Activated T-helper 17 cell treated with anti-CD3 and anti-CD28 coated beads, Interleukin-2, amount 50 U/mL, for 72 hours (primary cell): Measurements from ENCODE around the gene TENM4. TPM values are rescaled to one million over a fixed set of nuclear protein-coding genes. Genes with fewer than 3 reads are reported as not detected.

Experiments used
- ATAC-seq: fragments of 150-1000 bp; cut with Tn5 transposase; replicated peaks from 2 replicates; pipeline ENCODE4 v1.10.0; 2021; ENCODE audit warnings: mild to moderate bottlenecking, moderate library complexity
- H3K27ac Mint-ChIP-seq: one replicate; pipeline ENCODE4 v1.8.0; 2022; ENCODE audit warnings: mixed read lengths
- H3K27me3 Mint-ChIP-seq: one replicate; pipeline ENCODE4 v1.8.0; 2022; ENCODE audit warnings: mixed read lengths
- H3K36me3 Mint-ChIP-seq: one replicate; pipeline ENCODE4 v1.8.0; 2022; ENCODE audit warnings: low read depth, mild to moderate bottlenecking, mixed read lengths
- H3K4me1 Mint-ChIP-seq: one replicate; pipeline ENCODE4 v1.8.0; 2022; ENCODE audit warnings: mixed read lengths
- H3K4me3 Mint-ChIP-seq: one replicate; pipeline ENCODE4 v1.8.0; 2022; ENCODE audit warnings: mild to moderate bottlenecking, mixed read lengths
- H3K9me3 Mint-ChIP-seq: one replicate; pipeline ENCODE4 v1.8.0; 2022; ENCODE audit warnings: mixed read lengths
- total RNA-seq, 2 donors: library from RNA; stranded (reverse); gene quantifications; one replicate each; pipeline ENCODE4 v1.2.3, GENCODE V29; 2022

Gene TENM4
- total RNA-seq, 2 donors from 2014 or later = 0.15 TPM; not detected in 1

- Mint-ChIP-seq H3K36me3 (no peaks in the 10 kb centered on the region), H3K4me1 (no peaks in the 10 kb centered on the region), H3K4me3 (no peak overlapping the region), H3K27me3 (peaks cover 3% of the 10 kb centered on the region), H3K9me3 (no peaks in the 10 kb centered on the region), H3K27ac (no peak overlapping the region)
- ATAC-seq = no peak
These were observed 640.6 kb downstream of the TENM4 start for GRCh38 chr11:78800096-78800690.

GRCh38 chr11:78798663-78799062, 642.2 kb downstream of the TENM4 start:
- Mint-ChIP-seq H3K4me3 (no peak overlapping the region), H3K4me1 (no peaks in the 10 kb centered on the region), H3K27ac (no peak overlapping the region), H3K9me3 (no peaks in the 10 kb centered on the region), H3K27me3 (peaks cover 11% of the 10 kb centered on the region), H3K36me3 (no peaks in the 10 kb centered on the region)
- ATAC-seq = peak; percentile 57

- no peak for ATAC-seq
- H3K4me1 Mint-ChIP-seq = no peaks in the 10 kb centered on the region
- no peaks in the 10 kb centered on the region for H3K36me3 Mint-ChIP-seq
- H3K27me3 Mint-ChIP-seq = peaks cover 11% of the 10 kb centered on the region
- no peaks in the 10 kb centered on the region for H3K9me3 Mint-ChIP-seq
- no peak overlapping the region for H3K4me3 Mint-ChIP-seq
- no peak overlapping the region for H3K27ac Mint-ChIP-seq
These were observed 643.3 kb downstream of the TENM4 start for GRCh38 chr11:78797559-78797958.

GRCh38 chr11:78796956-78797355, 643.9 kb downstream of the TENM4 start:
- H3K4me3 Mint-ChIP-seq = no peak overlapping the region
- H3K36me3 Mint-ChIP-seq = no peaks in the 10 kb centered on the region
- no peaks in the 10 kb centered on the region for H3K4me1 Mint-ChIP-seq
- H3K27ac Mint-ChIP-seq = no peak overlapping the region
- peaks cover 11% of the 10 kb centered on the region for H3K27me3 Mint-ChIP-seq
- ATAC-seq = no peak
- no peaks in the 10 kb centered on the region for H3K9me3 Mint-ChIP-seq

- no peak overlapping the region for H3K27ac Mint-ChIP-seq
These were observed 645.1 kb downstream of the TENM4 start for GRCh38 chr11:78795621-78796261.

GRCh38 chr11:78791964-78792363, 648.9 kb downstream of the TENM4 start:
- Mint-ChIP-seq H3K36me3 (no peaks in the 10 kb centered on the region), H3K4me3 (no peak overlapping the region), H3K27ac (no peak overlapping the region), H3K27me3 (peaks cover 11% of the 10 kb centered on the region), H3K9me3 (no peaks in the 10 kb centered on the region), H3K4me1 (no peaks in the 10 kb centered on the region)
- no peak for ATAC-seq

More at GRCh38 chr11:78795621-78796261, 645.1 kb downstream of the TENM4 start:
- Mint-ChIP-seq H3K4me1 (no peaks in the 10 kb centered on the region), H3K36me3 (no peaks in the 10 kb centered on the region), H3K4me3 (no peak overlapping the region), H3K27me3 (peaks cover 11% of the 10 kb centered on the region), H3K9me3 (no peaks in the 10 kb centered on the region)
- no peak for ATAC-seq

- ATAC-seq = no peak
- Mint-ChIP-seq H3K36me3 (no peaks in the 10 kb centered on the region), H3K27me3 (peaks cover 8% of the 10 kb centered on the region), H3K27ac (no peak overlapping the region), H3K4me1 (no peaks in the 10 kb centered on the region), H3K4me3 (no peak overlapping the region), H3K9me3 (no peaks in the 10 kb centered on the region)
These were observed 649.6 kb downstream of the TENM4 start for GRCh38 chr11:78791254-78791653.

GRCh38 chr11:78790784-78791183, 650.0 kb downstream of the TENM4 start:
- H3K4me3 Mint-ChIP-seq = no peak overlapping the region
- H3K27ac Mint-ChIP-seq = no peak overlapping the region
- H3K9me3 Mint-ChIP-seq = no peaks in the 10 kb centered on the region
- no peaks in the 10 kb centered on the region for H3K4me1 Mint-ChIP-seq
- no peaks in the 10 kb centered on the region for H3K36me3 Mint-ChIP-seq
- ATAC-seq = no peak
- peaks cover 8% of the 10 kb centered on the region for H3K27me3 Mint-ChIP-seq

GRCh38 chr11:78789375-78789774, 651.5 kb downstream of the TENM4 start:
- no peak overlapping the region for H3K27ac Mint-ChIP-seq
- H3K9me3 Mint-ChIP-seq = no peaks in the 10 kb centered on the region
- H3K27me3 Mint-ChIP-seq = peaks cover 7% of the 10 kb centered on the region
- no peak overlapping the region for H3K4me3 Mint-ChIP-seq
- ATAC-seq = no peak
- H3K36me3 Mint-ChIP-seq = no peaks in the 10 kb centered on the region
- no peaks in the 10 kb centered on the region for H3K4me1 Mint-ChIP-seq

- H3K4me1 Mint-ChIP-seq = no peaks in the 10 kb centered on the region
- H3K4me3 Mint-ChIP-seq = no peak overlapping the region
- H3K27ac Mint-ChIP-seq = no peak overlapping the region
- ATAC-seq = no peak
- no peaks in the 10 kb centered on the region for H3K9me3 Mint-ChIP-seq
- no peaks in the 10 kb centered on the region for H3K36me3 Mint-ChIP-seq
- H3K27me3 Mint-ChIP-seq = no peaks in the 10 kb centered on the region
These were observed 652.3 kb downstream of the TENM4 start for GRCh38 chr11:78788533-78788932.

GRCh38 chr11:78787696-78788095, 653.1 kb downstream of the TENM4 start:
- Mint-ChIP-seq H3K27me3 (no peaks in the 10 kb centered on the region), H3K4me3 (no peak overlapping the region)

GRCh38 chr11:78786746-78787145, 654.1 kb downstream of the TENM4 start:
- Mint-ChIP-seq H3K4me1 (no peaks in the 10 kb centered on the region), H3K4me3 (no peak overlapping the region), H3K27me3 (no peaks in the 10 kb centered on the region), H3K36me3 (no peaks in the 10 kb centered on the region), H3K9me3 (no peaks in the 10 kb centered on the region), H3K27ac (no peak overlapping the region)
- no peak for ATAC-seq

More at GRCh38 chr11:78787696-78788095, 653.1 kb downstream of the TENM4 start:
- Mint-ChIP-seq H3K4me1 (no peaks in the 10 kb centered on the region), H3K27ac (no peak overlapping the region), H3K36me3 (no peaks in the 10 kb centered on the region), H3K9me3 (no peaks in the 10 kb centered on the region)
- no peak for ATAC-seq

- no peaks in the 10 kb centered on the region for H3K4me1 Mint-ChIP-seq
- no peak overlapping the region for H3K27ac Mint-ChIP-seq
These were observed 654.7 kb downstream of the TENM4 start for GRCh38 chr11:78786086-78786485.

GRCh38 chr11:78784321-78785061, 656.3 kb downstream of the TENM4 start:
- ATAC-seq = peak; percentile 50
- H3K36me3 Mint-ChIP-seq = no peaks in the 10 kb centered on the region
- H3K27ac Mint-ChIP-seq = no peak overlapping the region
- H3K4me3 Mint-ChIP-seq = no peak overlapping the region
- H3K27me3 Mint-ChIP-seq = no peaks in the 10 kb centered on the region
- no peaks in the 10 kb centered on the region for H3K9me3 Mint-ChIP-seq
- no peaks in the 10 kb centered on the region for H3K4me1 Mint-ChIP-seq

More at GRCh38 chr11:78786086-78786485, 654.7 kb downstream of the TENM4 start:
- no peaks in the 10 kb centered on the region for H3K27me3 Mint-ChIP-seq
- no peaks in the 10 kb centered on the region for H3K9me3 Mint-ChIP-seq
- H3K4me3 Mint-ChIP-seq = no peak overlapping the region
- no peak for ATAC-seq
- no peaks in the 10 kb centered on the region for H3K36me3 Mint-ChIP-seq

GRCh38 chr11:78783846-78784245, 657.0 kb downstream of the TENM4 start:
- no peak for ATAC-seq
- Mint-ChIP-seq H3K9me3 (no peaks in the 10 kb centered on the region), H3K36me3 (no peaks in the 10 kb centered on the region), H3K4me3 (no peak overlapping the region), H3K4me1 (no peaks in the 10 kb centered on the region), H3K27ac (no peak overlapping the region), H3K27me3 (no peaks in the 10 kb centered on the region)
